GM18867 (cell line): ENCODE data around the gene ZMYND19.
"Not testable (repeated sequence)": the region's sequence is repeated elsewhere in the genome, so short reads cannot be mapped to it uniquely, and the experiment has no call there.

Source experiments
- ATAC-seq: cut with Tn5 transposase; IDR thresholded peaks from one replicate; pipeline ENCODE4 v1.9.1; 2021; ENCODE audit warnings: mild to moderate bottlenecking, moderate library complexity; ENCODE audit not compliant: unreplicated experiment

The ZMYND19 gene

GRCh38 chr9:137614631-137615386, 24.5 kb upstream of the ZMYND19 start:
- ATAC-seq = no peak

GRCh38 chr9:137613738-137614523, 23.6 kb upstream of the ZMYND19 start:
- ATAC-seq = no peak

- no peak for ATAC-seq
Measured at GRCh38 chr9:137613259-137613658, 22.9 kb upstream of the ZMYND19 start.

GRCh38 chr9:137612741-137613142, 22.4 kb upstream of the ZMYND19 start:
- ATAC-seq = no peak

- no peak for ATAC-seq
Measured at GRCh38 chr9:137611623-137612609, 21.6 kb upstream of the ZMYND19 start.

- no peak for ATAC-seq
Measured at GRCh38 chr9:137610944-137611343, 20.6 kb upstream of the ZMYND19 start.

GRCh38 chr9:137607141-137607857, 17.0 kb upstream of the ZMYND19 start:
- ATAC-seq = no peak

GRCh38 chr9:137606734-137607138, 16.4 kb upstream of the ZMYND19 start:
- no peak for ATAC-seq

GRCh38 chr9:137606005-137606621, 15.8 kb upstream of the ZMYND19 start:
- peak; percentile 16 for ATAC-seq

- peak; percentile 78 for ATAC-seq
Measured at GRCh38 chr9:137605121-137606004, 15.1 kb upstream of the ZMYND19 start, which contains the start of gene ARRDC1. ARRDC1 (plus strand) TSS chr9:137605686; CDS start chr9:137605718, 32 bp downstream.

- no peak for ATAC-seq
Measured at GRCh38 chr9:137604345-137605086, 14.2 kb upstream of the ZMYND19 start.

- no peak for ATAC-seq
Measured at GRCh38 chr9:137603879-137604278, 13.6 kb upstream of the ZMYND19 start.

- no peak for ATAC-seq
Measured at GRCh38 chr9:137602661-137603060, 12.3 kb upstream of the ZMYND19 start.

- ATAC-seq = no peak
Measured at GRCh38 chr9:137598943-137599342, 8.6 kb upstream of the ZMYND19 start.

GRCh38 chr9:137596577-137596976, 6.3 kb upstream of the ZMYND19 start:
- not testable (repeated sequence) for ATAC-seq

GRCh38 chr9:137593176-137593575, 2.9 kb upstream of the ZMYND19 start:
- ATAC-seq = no peak

- ATAC-seq = no peak
Measured at GRCh38 chr9:137592767-137593166, 2.5 kb upstream of the ZMYND19 start.

GRCh38 chr9:137590123-137590468, 216 bp downstream of the ZMYND19 start:
- no peak for ATAC-seq
